K562 treated with DMSO at 1 percent for 48 hours (cell line): ENCODE data around the gene TARS3. TPM values are rescaled to one million over a fixed set of nuclear protein-coding genes. Genes with fewer than 3 reads are reported as not detected.

Source experiments
- total RNA-seq: library from RNA; unstranded; fragments of 300-600 nt; gene quantifications from 2 replicates; pipeline ENCODE4 v1.2.3, GENCODE V29; 2022; ENCODE audit warnings: low replicate concordance; ENCODE audit errors: extremely low read depth

The TARS3 gene
- not detected in 2 replicates for total RNA-seq

GRCh38 chr15:101723874-101724674, at the start of gene TARS3:
Gene TARS3 (minus strand): TSS chr15:101724473. CDS start chr15:101724387, 86 bp downstream.

GRCh38 chr15:101652098-101652785, 72.0 kb downstream of the TARS3 start, which contains the start of gene TM2D3:
Gene TM2D3 (minus strand): TSS chr15:101652381. CDS start chr15:101652361, 20 bp downstream.

Other genes with a start within 250 kb of the TARS3 start
- gene PCSK6, start 234.8 kb downstream of the TARS3 start, total RNA-seq = not detected in 2 replicates
- gene TM2D3, start 72.1 kb downstream of the TARS3 start, total RNA-seq = not detected in 2 replicates
- gene OR4F6, start 79.0 kb upstream of the TARS3 start, total RNA-seq = not detected in 2 replicates
- gene OR4F15, start 87.7 kb upstream of the TARS3 start, total RNA-seq = not detected in 2 replicates